Measurements from ENCODE around the gene DCHS1. TPM values are rescaled to one million over a fixed set of nuclear protein-coding genes. Genes with fewer than 3 reads are reported as not detected.

DCHS1 gene
- total RNA-seq, 4 donors from 2014 or later = 22.2 to 59.8 (median 37.8) TPM

- 0% methylated on average over 6 to 12 of the region's 16 CpGs for WGBS, 2 donors (ENCODE audit: low coverage in 1 of 2)
- peak; percentile 97 for ATAC-seq
- Histone ChIP-seq H3K36me3 (peaks cover 0 to 49% of the 10 kb centered on the region in 2 donors), H3K9me3 (no peaks in the 10 kb centered on the region), H3K4me3 (peak within 1 kb of the TSS; percentile 70 to 77), H3K27ac (peak within 1 kb of the TSS; percentile 75 to 94 (median 92)), H3K4me1 (peaks cover 0 to 32% (median 15%) of the 10 kb centered on the region in 3 donors), H3K27me3 (no peaks in the 10 kb centered on the region)
- TF ChIP-seq POLR2AphosphoS5 (IDR thresholded peaks at IDR 0.05) (peak; percentile 93), CTCF (IDR thresholded peaks at IDR 0.05) (no peak), POLR2A (IDR thresholded peaks at IDR 0.05) (peak; percentile 64 to 74)
Measured at GRCh38 chr11:6619004-6619745, 36.4 kb downstream of the DCHS1 start, which contains the start of gene TPP1. Gene TPP1, minus strand, starts transcription at chr11:6619422. Its CDS starts 22 bp downstream, at chr11:6619400.

GRCh38 chr11:6618117-6619003 lies 37.2 kb downstream of the DCHS1 start:
- Histone ChIP-seq H3K4me1 (peaks cover 0 to 36% (median 15%) of the 10 kb centered on the region in 3 donors), H3K4me3 (peak overlapping the region; percentile 70 to 77), H3K9me3 (no peaks in the 10 kb centered on the region), H3K36me3 (peaks cover 0 to 41% of the 10 kb centered on the region in 2 donors), H3K27me3 (no peaks in the 10 kb centered on the region), H3K27ac (peak overlapping the region; percentile 75 to 94 (median 92))
- TF ChIP-seq POLR2A (IDR thresholded peaks at IDR 0.05) (peak in 1 of 2 donors; percentile 19), CTCF (IDR thresholded peaks at IDR 0.05) (peak in 2 of 4 experiments; percentile 10 to 20), POLR2AphosphoS5 (IDR thresholded peaks at IDR 0.05) (peak; percentile 82), EP300 (IDR thresholded peaks at IDR 0.05) (no peak)
- WGBS, 2 donors (ENCODE audit: low coverage in 1 of 2) = 6 to 10% methylated on average over 8 to 9 of the region's 15 CpGs
- ATAC-seq = peak; percentile 5

- 72 to 90% methylated on average over 2 to 3 of the region's 5 CpGs for WGBS, 2 donors (ENCODE audit: low coverage in 1 of 2)
- no peak for ATAC-seq
- Histone ChIP-seq H3K27ac (peak overlapping the region in 2 of 4 donors; percentile 91 to 94), H3K36me3 (peaks cover 0 to 31% of the 10 kb centered on the region in 2 donors), H3K9me3 (no peaks in the 10 kb centered on the region), H3K27me3 (no peaks in the 10 kb centered on the region), H3K4me1 (peaks cover 0 to 46% (median 15%) of the 10 kb centered on the region in 3 donors), H3K4me3 (peak overlapping the region in 1 of 2 donors; percentile 77)
- no peak for TF ChIP-seq CTCF (IDR thresholded peaks at IDR 0.05)
- TF ChIP-seq EP300 (IDR thresholded peaks at IDR 0.05) = no peak
- no peak for TF ChIP-seq POLR2A (IDR thresholded peaks at IDR 0.05)
- no peak for TF ChIP-seq POLR2AphosphoS5 (IDR thresholded peaks at IDR 0.05)
Measured at GRCh38 chr11:6617315-6617781, 38.3 kb downstream of the DCHS1 start.

GRCh38 chr11:6616596-6617250 lies 38.9 kb downstream of the DCHS1 start:
- peak overlapping the region in 2 of 4 donors; percentile 91 to 94 for H3K27ac ChIP-seq
- H3K9me3 ChIP-seq = no peaks in the 10 kb centered on the region
- H3K4me3 ChIP-seq = no peak overlapping the region
- 85 to 98% methylated on average over 6 of the region's 14 CpGs for WGBS, 2 donors (ENCODE audit: low coverage in 1 of 2)
- peaks cover 0 to 46% (median 15%) of the 10 kb centered on the region in 3 donors for H3K4me1 ChIP-seq
- no peaks in the 10 kb centered on the region for H3K27me3 ChIP-seq
- no peak for ATAC-seq
- TF ChIP-seq CTCF (IDR thresholded peaks at IDR 0.05) = no peak
- no peak for TF ChIP-seq EP300 (IDR thresholded peaks at IDR 0.05)
- no peak for TF ChIP-seq POLR2A (IDR thresholded peaks at IDR 0.05)
- TF ChIP-seq POLR2AphosphoS5 (IDR thresholded peaks at IDR 0.05) = no peak
- H3K36me3 ChIP-seq = peaks cover 0 to 30% of the 10 kb centered on the region in 2 donors
